Measurements from ENCODE around the gene PRKACA.

The PRKACA gene

GRCh38 chr19:14061081-14061749, 56.3 kb downstream of the PRKACA start:
- no peak overlapping the region for H3K27ac ChIP-seq (ENCODE audit: low read depth, low read length)
- H3K36me3 ChIP-seq (ENCODE audit: control insufficient read depth in 5 of 5, insufficient read depth in 5 of 5, low read length in 5 of 5) = no peaks in the 10 kb centered on the region
- peaks cover 0 to 8% (median 5%) of the 10 kb centered on the region in 5 donors for H3K4me1 ChIP-seq (ENCODE audit: control insufficient read depth in 5 of 5, insufficient read depth in 5 of 5, low read length in 5 of 5)
- H3K9me3 ChIP-seq (ENCODE audit: control insufficient read depth in 5 of 5, low read length in 5 of 5) = no peaks in the 10 kb centered on the region
- H3K4me3 ChIP-seq (ENCODE audit: low read depth in 1 of 5, low read length in 5 of 5) = no peak overlapping the region
- H3K27me3 ChIP-seq (ENCODE audit: control insufficient read depth in 5 of 5, insufficient read depth in 4 of 5, low read length in 5 of 5) = peaks cover 22 to 37% (median 32%) of the 10 kb centered on the region in 5 donors
- no peak overlapping the region for H3K9ac ChIP-seq (ENCODE audit: low read length in 5 of 5)

GRCh38 chr19:14059652-14060155, 57.9 kb downstream of the PRKACA start:
- no peak overlapping the region for H3K9ac ChIP-seq (ENCODE audit: low read length in 5 of 5)
- no peak overlapping the region for H3K27ac ChIP-seq (ENCODE audit: low read depth, low read length)
- no peaks in the 10 kb centered on the region for H3K36me3 ChIP-seq (ENCODE audit: control insufficient read depth in 5 of 5, insufficient read depth in 5 of 5, low read length in 5 of 5)
- H3K4me1 ChIP-seq (ENCODE audit: control insufficient read depth in 5 of 5, insufficient read depth in 5 of 5, low read length in 5 of 5) = peaks cover 0 to 8% (median 5%) of the 10 kb centered on the region in 5 donors
- no peaks in the 10 kb centered on the region for H3K9me3 ChIP-seq (ENCODE audit: control insufficient read depth in 5 of 5, low read length in 5 of 5)
- H3K27me3 ChIP-seq (ENCODE audit: control insufficient read depth in 5 of 5, insufficient read depth in 4 of 5, low read length in 5 of 5) = peaks cover 22 to 38% (median 33%) of the 10 kb centered on the region in 5 donors
- H3K4me3 ChIP-seq (ENCODE audit: low read depth in 1 of 5, low read length in 5 of 5) = no peak overlapping the region

- H3K9me3 ChIP-seq (ENCODE audit: control insufficient read depth in 5 of 5, low read length in 5 of 5) = no peaks in the 10 kb centered on the region
- no peak overlapping the region for H3K9ac ChIP-seq (ENCODE audit: low read length in 5 of 5)
- no peak overlapping the region for H3K27ac ChIP-seq (ENCODE audit: low read depth, low read length)
- H3K36me3 ChIP-seq (ENCODE audit: control insufficient read depth in 5 of 5, insufficient read depth in 5 of 5, low read length in 5 of 5) = no peaks in the 10 kb centered on the region
- H3K4me1 ChIP-seq (ENCODE audit: control insufficient read depth in 5 of 5, insufficient read depth in 5 of 5, low read length in 5 of 5) = peaks cover 0 to 8% (median 5%) of the 10 kb centered on the region in 5 donors
- peaks cover 22 to 40% (median 35%) of the 10 kb centered on the region in 5 donors for H3K27me3 ChIP-seq (ENCODE audit: control insufficient read depth in 5 of 5, insufficient read depth in 4 of 5, low read length in 5 of 5)
- H3K4me3 ChIP-seq (ENCODE audit: low read depth in 1 of 5, low read length in 5 of 5) = no peak overlapping the region
Observed at GRCh38 chr19:14059093-14059480, 58.5 kb downstream of the PRKACA start.

GRCh38 chr19:14058182-14059092, 59.1 kb downstream of the PRKACA start:
- peaks cover 0 to 1% (median under 1%) of the 10 kb centered on the region in 5 donors for H3K9me3 ChIP-seq (ENCODE audit: control insufficient read depth in 5 of 5, low read length in 5 of 5)
- H3K36me3 ChIP-seq (ENCODE audit: control insufficient read depth in 5 of 5, insufficient read depth in 5 of 5, low read length in 5 of 5) = no peaks in the 10 kb centered on the region
- H3K27ac ChIP-seq (ENCODE audit: low read depth, low read length) = no peak overlapping the region
- H3K27me3 ChIP-seq (ENCODE audit: control insufficient read depth in 5 of 5, insufficient read depth in 4 of 5, low read length in 5 of 5) = peaks cover 22 to 40% (median 35%) of the 10 kb centered on the region in 5 donors
- no peak overlapping the region for H3K9ac ChIP-seq (ENCODE audit: low read length in 5 of 5)
- H3K4me3 ChIP-seq (ENCODE audit: low read depth in 1 of 5, low read length in 5 of 5) = no peak overlapping the region
- H3K4me1 ChIP-seq (ENCODE audit: control insufficient read depth in 5 of 5, insufficient read depth in 5 of 5, low read length in 5 of 5) = peaks cover 0 to 8% (median 5%) of the 10 kb centered on the region in 5 donors

- no peak overlapping the region for H3K9ac ChIP-seq (ENCODE audit: low read length in 5 of 5)
- peaks cover 22 to 40% (median 35%) of the 10 kb centered on the region in 5 donors for H3K27me3 ChIP-seq (ENCODE audit: control insufficient read depth in 5 of 5, insufficient read depth in 4 of 5, low read length in 5 of 5)
- no peak overlapping the region for H3K4me3 ChIP-seq (ENCODE audit: low read depth in 1 of 5, low read length in 5 of 5)
- peaks cover 0 to 8% (median 5%) of the 10 kb centered on the region in 5 donors for H3K4me1 ChIP-seq (ENCODE audit: control insufficient read depth in 5 of 5, insufficient read depth in 5 of 5, low read length in 5 of 5)
- peaks cover 0 to 4% (median 0%) of the 10 kb centered on the region in 5 donors for H3K36me3 ChIP-seq (ENCODE audit: control insufficient read depth in 5 of 5, insufficient read depth in 5 of 5, low read length in 5 of 5)
- H3K9me3 ChIP-seq (ENCODE audit: control insufficient read depth in 5 of 5, low read length in 5 of 5) = peaks cover 0 to 8% (median 5%) of the 10 kb centered on the region in 5 donors
- H3K27ac ChIP-seq (ENCODE audit: low read depth, low read length) = no peak overlapping the region
Observed at GRCh38 chr19:14056741-14057356, 60.7 kb downstream of the PRKACA start.

GRCh38 chr19:14056069-14056666, 61.4 kb downstream of the PRKACA start:
- H3K36me3 ChIP-seq (ENCODE audit: control insufficient read depth in 5 of 5, insufficient read depth in 5 of 5, low read length in 5 of 5) = peaks cover 0 to 8% (median 0%) of the 10 kb centered on the region in 5 donors
- no peak overlapping the region for H3K4me3 ChIP-seq (ENCODE audit: low read depth in 1 of 5, low read length in 5 of 5)
- peaks cover 17 to 40% (median 31%) of the 10 kb centered on the region in 5 donors for H3K27me3 ChIP-seq (ENCODE audit: control insufficient read depth in 5 of 5, insufficient read depth in 4 of 5, low read length in 5 of 5)
- H3K27ac ChIP-seq (ENCODE audit: low read depth, low read length) = no peak overlapping the region
- H3K4me1 ChIP-seq (ENCODE audit: control insufficient read depth in 5 of 5, insufficient read depth in 5 of 5, low read length in 5 of 5) = peaks cover 0 to 8% (median 5%) of the 10 kb centered on the region in 5 donors
- no peak overlapping the region for H3K9ac ChIP-seq (ENCODE audit: low read length in 5 of 5)
- peaks cover 0 to 8% (median 5%) of the 10 kb centered on the region in 5 donors for H3K9me3 ChIP-seq (ENCODE audit: control insufficient read depth in 5 of 5, low read length in 5 of 5)

- peaks cover 0 to 14% (median 3%) of the 10 kb centered on the region in 5 donors for H3K36me3 ChIP-seq (ENCODE audit: control insufficient read depth in 5 of 5, insufficient read depth in 5 of 5, low read length in 5 of 5)
- H3K4me3 ChIP-seq (ENCODE audit: low read depth in 1 of 5, low read length in 5 of 5) = no peak overlapping the region
- H3K9me3 ChIP-seq (ENCODE audit: control insufficient read depth in 5 of 5, low read length in 5 of 5) = peaks cover 0 to 8% (median 5%) of the 10 kb centered on the region in 5 donors
- H3K27me3 ChIP-seq (ENCODE audit: control insufficient read depth in 5 of 5, insufficient read depth in 4 of 5, low read length in 5 of 5) = peaks cover 17 to 37% (median 30%) of the 10 kb centered on the region in 5 donors
- H3K27ac ChIP-seq (ENCODE audit: low read depth, low read length) = no peak overlapping the region
- H3K4me1 ChIP-seq (ENCODE audit: control insufficient read depth in 5 of 5, insufficient read depth in 5 of 5, low read length in 5 of 5) = peaks cover 0 to 8% (median 5%) of the 10 kb centered on the region in 5 donors
- H3K9ac ChIP-seq (ENCODE audit: low read length in 5 of 5) = no peak overlapping the region
Observed at GRCh38 chr19:14055396-14055795, 62.2 kb downstream of the PRKACA start.

GRCh38 chr19:14054721-14055120, 62.8 kb downstream of the PRKACA start:
- Histone ChIP-seq H3K9me3 (ENCODE audit: control insufficient read depth in 5 of 5, low read length in 5 of 5) (peaks cover 0 to 8% (median 5%) of the 10 kb centered on the region in 5 donors), H3K4me1 (ENCODE audit: control insufficient read depth in 5 of 5, insufficient read depth in 5 of 5, low read length in 5 of 5) (peaks cover 0 to 8% (median 5%) of the 10 kb centered on the region in 5 donors), H3K4me3 (ENCODE audit: low read depth in 1 of 5, low read length in 5 of 5) (no peak overlapping the region), H3K27me3 (ENCODE audit: control insufficient read depth in 5 of 5, insufficient read depth in 4 of 5, low read length in 5 of 5) (peaks cover 14 to 31% (median 24%) of the 10 kb centered on the region in 5 donors), H3K36me3 (ENCODE audit: control insufficient read depth in 5 of 5, insufficient read depth in 5 of 5, low read length in 5 of 5) (peaks cover 0 to 15% (median 3%) of the 10 kb centered on the region in 5 donors), H3K9ac (ENCODE audit: low read length in 5 of 5) (no peak overlapping the region), H3K27ac (ENCODE audit: low read depth, low read length) (no peak overlapping the region)

GRCh38 chr19:14054099-14054498, 63.5 kb downstream of the PRKACA start:
- H3K27ac ChIP-seq (ENCODE audit: low read depth, low read length) = no peak overlapping the region
- H3K27me3 ChIP-seq (ENCODE audit: control insufficient read depth in 5 of 5, insufficient read depth in 4 of 5, low read length in 5 of 5) = peaks cover 8 to 24% (median 18%) of the 10 kb centered on the region in 5 donors
- peaks cover 0 to 15% (median 3%) of the 10 kb centered on the region in 5 donors for H3K36me3 ChIP-seq (ENCODE audit: control insufficient read depth in 5 of 5, insufficient read depth in 5 of 5, low read length in 5 of 5)
- no peak overlapping the region for H3K9ac ChIP-seq (ENCODE audit: low read length in 5 of 5)
- peaks cover 0 to 8% (median 5%) of the 10 kb centered on the region in 5 donors for H3K4me1 ChIP-seq (ENCODE audit: control insufficient read depth in 5 of 5, insufficient read depth in 5 of 5, low read length in 5 of 5)
- H3K9me3 ChIP-seq (ENCODE audit: control insufficient read depth in 5 of 5, low read length in 5 of 5) = peaks cover 0 to 8% (median 5%) of the 10 kb centered on the region in 5 donors
- no peak overlapping the region for H3K4me3 ChIP-seq (ENCODE audit: low read depth in 1 of 5, low read length in 5 of 5)

All from subcutaneous abdominal adipose tissue (tissue), 5 donors.